Measurements from ENCODE around the gene NFIL3.

NFIL3 gene

GRCh38 chr9:91421971-91422757 is 1.5 kb downstream of the NFIL3 start:
- no peak for DNase-seq (ENCODE audit: low spot score)

- no peak for DNase-seq (ENCODE audit: low spot score)
Observed at GRCh38 chr9:91421128-91421765, 2.4 kb downstream of the NFIL3 start.

- no peak for DNase-seq (ENCODE audit: low spot score)
Observed at GRCh38 chr9:91420501-91421127, 3.0 kb downstream of the NFIL3 start.

- no peak for DNase-seq (ENCODE audit: low spot score)
Observed at GRCh38 chr9:91419222-91420191, 4.1 kb downstream of the NFIL3 start.

- no peak for DNase-seq (ENCODE audit: low spot score)
Observed at GRCh38 chr9:91418215-91418610, 5.4 kb downstream of the NFIL3 start.

- DNase-seq (ENCODE audit: low spot score): no peak
Observed at GRCh38 chr9:91417602-91418214, 5.9 kb downstream of the NFIL3 start.

- no peak for DNase-seq (ENCODE audit: low spot score)
Observed at GRCh38 chr9:91416096-91416712, 7.4 kb downstream of the NFIL3 start.

GRCh38 chr9:91415290-91415689 is 8.3 kb downstream of the NFIL3 start:
- no peak for DNase-seq (ENCODE audit: low spot score)

GRCh38 chr9:91412941-91413340 is 10.7 kb downstream of the NFIL3 start:
- no peak for DNase-seq (ENCODE audit: low spot score)

- no peak for DNase-seq (ENCODE audit: low spot score)
Observed at GRCh38 chr9:91411096-91411771, 12.4 kb downstream of the NFIL3 start.

GRCh38 chr9:91410161-91410560 is 13.5 kb downstream of the NFIL3 start:
- DNase-seq (ENCODE audit: low spot score): no peak

GRCh38 chr9:91408475-91408874 is 15.2 kb downstream of the NFIL3 start:
- DNase-seq (ENCODE audit: low spot score): no peak

- DNase-seq (ENCODE audit: low spot score): no peak
Observed at GRCh38 chr9:91407580-91408318, 15.9 kb downstream of the NFIL3 start.

GRCh38 chr9:91405343-91406077 is 18.1 kb downstream of the NFIL3 start:
- no peak for DNase-seq (ENCODE audit: low spot score)

- no peak for DNase-seq (ENCODE audit: low spot score)
Observed at GRCh38 chr9:91403665-91404543, 19.7 kb downstream of the NFIL3 start.

GRCh38 chr9:91398926-91399325 is 24.7 kb downstream of the NFIL3 start:
- no peak for DNase-seq (ENCODE audit: low spot score)

GRCh38 chr9:91395553-91396471 is 27.8 kb downstream of the NFIL3 start:
- DNase-seq (ENCODE audit: low spot score): no peak
